ENCODE results near the gene RC3H2.

Gene RC3H2

GRCh38 chr9:122800066-122801060 lies 104.8 kb downstream of the RC3H2 start, which contains the start of gene OR1K1:
Gene OR1K1 (plus strand): TSS chr9:122800123. CDS start chr9:122800123, 0 bp downstream.
- no peak for DNase-seq

DNA sequence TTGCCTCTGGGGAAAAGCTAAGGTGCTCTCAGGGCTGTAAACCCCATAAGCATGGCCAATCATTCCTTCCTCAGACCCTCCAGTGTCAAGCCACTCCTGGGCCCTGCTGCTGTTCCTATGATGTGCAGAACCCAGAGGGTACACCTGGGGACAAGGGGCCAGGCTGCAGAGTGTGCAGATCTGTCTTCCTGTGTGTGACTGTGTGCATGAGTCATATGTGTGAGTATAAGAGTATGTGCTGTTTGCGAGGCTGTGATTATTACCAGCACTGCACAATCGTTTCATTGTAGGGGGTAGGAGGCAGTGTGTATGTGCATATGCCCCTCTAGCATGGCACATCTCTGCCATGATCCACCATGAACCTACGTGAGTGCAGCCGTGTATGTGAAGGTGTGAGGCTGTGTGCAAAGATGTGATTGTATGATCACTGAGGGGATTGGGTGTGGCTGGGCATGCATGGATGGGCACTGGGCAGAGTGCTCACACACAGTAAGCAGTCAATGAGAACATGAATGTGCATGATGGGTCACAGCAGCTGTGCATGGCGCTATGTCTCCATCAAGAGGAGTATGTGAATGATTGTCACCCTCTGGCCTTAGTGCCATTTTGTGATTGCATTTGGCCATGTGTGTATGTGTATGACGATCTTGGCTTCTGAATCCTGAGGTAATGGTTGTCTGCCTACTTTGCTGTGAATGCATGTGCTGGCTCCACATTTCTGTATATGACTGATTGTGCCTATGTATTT lies 107.7 kb downstream of the RC3H2 start:
- no peak for DNase-seq
